GM18867 (cell line): Measurements from ENCODE around the gene PURB.
"Not testable (repeated sequence)": the region's sequence is repeated elsewhere in the genome, so short reads cannot be mapped to it uniquely, and the experiment has no call there.

ENCODE experiments used
- ATAC-seq: cut with Tn5 transposase; IDR thresholded peaks from one replicate; pipeline ENCODE4 v1.9.1; 2021; ENCODE audit warnings: mild to moderate bottlenecking, moderate library complexity; ENCODE audit not compliant: unreplicated experiment

PURB gene

GRCh38 chr7:44893710-44894234 is 8.4 kb upstream of the PURB start:
- no peak for ATAC-seq

DNA sequence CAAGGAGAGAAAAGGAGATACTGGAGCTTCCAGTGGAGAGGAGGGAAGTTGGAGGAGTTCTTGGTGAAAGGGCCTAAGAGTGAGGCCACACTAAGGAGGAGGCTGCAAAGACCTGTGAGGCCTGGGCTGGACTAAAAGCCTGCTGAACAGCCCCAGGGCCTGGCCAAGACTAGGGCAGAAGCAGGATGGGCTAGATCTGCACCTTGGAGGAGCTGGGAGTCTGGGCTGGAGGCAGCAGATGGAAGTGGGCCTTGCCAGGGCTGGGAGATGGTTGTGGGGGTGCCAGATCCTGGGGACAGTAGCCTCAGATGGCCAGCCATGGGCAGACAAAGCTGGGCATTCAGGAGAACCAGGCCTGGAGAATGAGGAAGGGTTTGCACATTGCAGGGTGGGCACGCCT is 6.5 kb upstream of the PURB start:
- ATAC-seq: no peak

- ATAC-seq: no peak
Observed at GRCh38 chr7:44891372-44891771, 6.0 kb upstream of the PURB start.

DNA sequence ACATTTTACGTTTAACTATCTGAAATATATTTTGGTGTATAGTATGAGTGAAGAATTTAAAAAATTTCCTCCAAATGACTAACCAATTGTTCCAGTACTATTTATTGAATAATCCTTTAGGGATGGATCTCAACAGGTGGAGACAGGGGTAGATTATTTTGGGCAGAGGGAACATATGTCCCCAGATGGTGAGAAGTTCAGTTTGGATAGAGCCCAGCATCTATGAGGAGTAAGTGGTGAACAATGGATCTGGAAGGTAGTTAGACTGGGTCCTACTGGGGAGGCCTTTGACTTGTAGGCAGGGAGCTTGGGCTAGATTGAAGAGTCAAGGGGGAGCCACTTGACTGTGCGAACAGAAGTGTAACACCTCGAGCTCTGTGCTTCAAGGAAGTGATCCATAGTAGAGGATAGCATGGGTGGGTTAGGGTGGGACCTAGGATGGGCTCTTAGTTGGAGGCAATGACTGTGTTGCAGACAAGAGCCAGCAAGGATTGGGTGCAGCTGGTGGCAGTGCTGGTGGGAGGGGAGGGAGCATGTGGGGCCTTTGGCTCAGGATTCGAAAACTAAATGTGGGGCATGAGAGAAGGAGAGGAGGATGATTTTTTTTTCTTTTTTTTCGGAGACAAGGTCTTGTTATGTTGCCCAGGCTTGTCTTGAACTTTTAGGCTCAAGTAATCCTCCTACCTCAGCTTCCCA is 3.9 kb upstream of the PURB start:
- ATAC-seq: no peak

DNA sequence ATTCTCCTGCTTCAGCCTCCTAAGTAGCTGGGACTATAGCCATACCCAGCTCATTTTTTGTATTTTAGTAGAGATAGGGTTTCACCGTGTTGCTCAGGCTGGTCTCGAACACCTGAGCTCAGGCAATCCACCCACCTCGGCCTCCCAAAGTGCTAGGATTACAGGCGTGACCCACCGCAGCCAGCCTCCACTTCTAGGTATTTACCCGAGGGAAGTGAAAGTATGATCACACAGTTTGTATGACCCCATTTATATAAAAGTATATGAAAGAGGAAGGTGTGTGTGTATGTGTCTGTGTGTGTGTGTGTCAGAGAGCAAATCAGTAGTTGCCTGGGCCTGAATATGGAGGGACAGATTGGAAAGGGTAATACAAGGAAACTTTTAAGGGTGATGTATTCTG is 2.0 kb upstream of the PURB start:
- no peak for ATAC-seq

GRCh38 chr7:44884621-44885393 is 523 bp downstream of the PURB start:
- ATAC-seq: peak; percentile 24

DNA sequence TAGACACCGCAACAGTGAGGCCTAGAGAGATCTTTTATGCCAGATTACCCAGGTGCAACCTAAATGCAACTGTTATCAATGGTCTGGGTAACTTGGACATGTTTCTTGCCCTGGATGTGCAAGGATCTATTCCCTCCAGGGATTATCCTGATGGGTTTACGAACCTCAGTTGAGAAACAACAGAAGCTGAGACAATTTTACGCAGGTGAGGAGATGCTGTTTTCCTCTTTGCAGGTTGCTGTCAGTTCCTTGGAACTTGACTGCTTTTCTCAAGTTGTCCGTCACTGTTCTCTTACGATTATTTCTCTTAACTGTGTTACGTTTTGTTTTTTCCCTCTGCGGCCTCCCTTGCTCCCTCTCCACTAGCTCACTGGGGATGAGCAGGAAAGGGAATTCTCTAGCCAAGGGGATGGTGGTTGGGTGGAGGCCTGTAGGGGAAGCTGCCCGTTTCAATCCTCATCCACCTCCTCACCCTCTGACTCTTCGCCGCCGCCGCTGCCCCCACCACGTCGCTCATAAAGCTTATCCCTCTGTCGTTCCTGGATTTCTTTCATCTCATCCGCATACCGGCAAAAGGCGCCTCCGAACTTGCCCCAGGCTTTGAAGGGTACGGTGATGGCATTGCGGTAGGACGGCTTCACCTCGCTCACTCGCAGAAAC is 1.2 kb downstream of the PURB start:
- no peak for ATAC-seq

GRCh38 chr7:44882899-44883298 is 2.4 kb downstream of the PURB start:
- no peak for ATAC-seq

DNA sequence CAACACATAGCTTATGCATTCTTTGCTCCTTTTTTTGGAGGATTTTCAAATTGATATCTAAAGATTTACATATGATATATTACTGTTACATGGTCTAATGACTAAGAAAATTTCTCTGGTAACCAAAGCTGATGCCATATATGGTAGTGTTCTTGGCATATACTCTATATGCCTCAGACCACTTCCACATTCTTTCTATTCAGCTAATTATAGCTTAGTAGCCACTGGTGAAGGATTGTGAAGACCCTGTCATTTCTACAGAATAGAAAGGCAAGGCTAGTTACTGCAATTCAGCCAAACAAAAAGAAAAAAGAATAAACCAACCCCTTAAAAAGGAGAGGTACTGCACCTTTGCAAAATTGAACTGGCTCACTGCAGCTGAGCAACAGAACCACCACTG is 3.7 kb downstream of the PURB start:
- ATAC-seq: no peak

GRCh38 chr7:44881066-44881600 is 4.2 kb downstream of the PURB start:
- ATAC-seq: no peak

DNA sequence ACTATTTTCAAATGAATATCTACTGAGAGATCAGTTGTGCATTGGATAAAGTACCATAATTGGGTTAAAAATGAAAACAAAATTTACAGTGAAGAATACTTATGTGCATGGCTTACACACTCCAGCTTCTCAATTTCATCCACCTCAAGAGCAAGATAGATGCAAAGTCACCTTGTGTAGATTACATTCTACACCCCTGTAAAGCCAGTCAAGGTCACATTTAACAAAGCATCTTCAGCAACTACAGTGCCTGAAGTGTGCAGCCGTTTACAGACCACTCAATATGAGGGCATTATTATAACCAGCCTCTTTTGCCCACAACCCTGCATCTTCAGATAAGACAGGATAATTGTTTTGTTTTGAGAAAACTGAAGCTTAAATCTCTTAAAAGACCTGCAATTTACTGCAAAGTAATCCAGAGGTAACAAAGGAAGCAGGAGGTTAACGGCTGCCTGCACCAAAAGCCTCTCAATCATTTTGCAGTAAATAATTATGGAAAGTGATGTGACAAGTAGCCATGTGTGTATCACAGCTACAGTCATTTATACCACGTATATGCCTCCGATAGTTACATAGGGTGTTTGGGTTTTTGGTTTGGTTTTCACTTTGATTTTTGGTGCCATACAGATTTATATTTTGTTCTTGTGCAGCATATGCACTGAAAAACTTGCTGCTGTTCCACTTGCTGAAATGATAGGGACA is 4.9 kb downstream of the PURB start:
- ATAC-seq: no peak

DNA sequence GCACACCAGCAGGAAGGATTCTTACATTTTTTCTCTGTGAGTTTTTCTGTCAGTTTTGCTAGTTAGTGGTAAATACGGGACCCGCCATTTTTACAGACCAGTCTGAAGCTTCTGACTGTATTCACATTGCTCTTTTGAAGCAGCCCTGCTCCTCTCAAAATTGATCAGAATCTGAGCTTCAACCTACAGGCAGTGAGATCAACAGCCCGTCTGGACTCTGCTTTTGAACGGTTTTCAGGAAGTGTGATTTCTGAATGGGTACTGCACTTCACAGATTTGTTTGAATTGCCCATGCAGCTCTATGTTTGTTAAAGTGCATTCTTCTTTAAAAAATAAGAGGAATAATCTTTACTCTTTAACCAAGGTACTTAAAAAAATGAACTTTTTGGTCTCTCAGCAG is 8.9 kb downstream of the PURB start:
- ATAC-seq: no peak

DNA sequence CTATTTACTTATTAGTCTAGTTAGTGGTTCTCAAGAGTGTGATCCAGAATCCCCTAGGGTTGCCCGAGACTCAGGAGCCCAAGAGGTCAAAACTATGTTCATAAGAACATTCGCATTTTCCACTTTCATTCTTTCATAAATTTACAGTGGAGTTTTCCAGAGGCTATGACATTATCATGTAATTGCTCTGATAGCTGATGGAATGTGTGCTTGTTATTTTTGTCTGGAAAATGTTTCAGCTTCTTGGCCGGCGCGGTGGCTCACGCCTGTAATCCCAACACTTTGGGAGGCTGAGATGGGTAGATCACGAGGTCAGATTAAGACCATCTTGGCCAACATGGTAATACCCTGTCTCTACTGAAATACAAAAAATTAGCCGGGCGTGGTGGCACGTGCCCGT is 10.1 kb downstream of the PURB start:
- ATAC-seq: no peak

DNA sequence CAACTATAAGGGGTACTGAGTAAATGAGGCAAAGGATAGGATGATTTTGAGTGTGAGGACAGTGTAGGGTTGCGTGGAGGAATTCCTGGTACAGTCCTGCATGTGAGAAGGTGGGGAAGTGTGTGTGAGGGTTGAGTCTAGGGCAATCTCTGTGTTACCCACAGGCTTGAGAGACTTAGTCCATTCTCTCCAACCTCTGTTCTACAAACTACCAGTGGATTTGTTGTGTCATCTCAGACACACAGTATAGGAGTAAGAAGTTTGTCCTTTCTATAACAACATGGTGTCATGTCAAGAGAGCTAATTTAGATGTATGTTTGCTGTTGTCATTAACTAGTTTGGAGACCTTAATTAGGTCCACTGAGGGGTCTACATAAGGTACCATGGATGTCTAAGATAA is 12.5 kb downstream of the PURB start:
- ATAC-seq: no peak

DNA sequence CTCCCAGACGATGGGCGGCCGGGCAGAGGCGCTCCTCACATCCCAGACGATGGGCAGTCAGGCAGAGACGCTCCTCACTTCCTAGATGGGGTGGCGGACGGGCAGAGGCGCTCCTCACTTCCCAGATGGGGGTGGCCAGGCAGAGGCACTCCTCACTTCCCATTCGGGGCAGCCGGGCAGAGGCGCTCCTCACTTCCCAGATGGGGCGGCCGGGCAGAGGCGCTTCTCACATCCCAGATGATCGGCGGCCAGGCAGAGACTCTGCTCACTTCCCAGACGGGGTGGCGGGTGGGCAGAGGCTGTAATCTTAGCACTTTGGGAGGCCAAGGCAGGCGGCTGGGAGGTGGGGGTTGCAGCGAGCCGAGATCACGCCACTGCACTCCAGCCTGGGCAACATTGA is 13.4 kb downstream of the PURB start:
- ATAC-seq: not testable (repeated sequence)

GRCh38 chr7:44870780-44871179 is 14.6 kb downstream of the PURB start:
- not testable (repeated sequence) for ATAC-seq

- not testable (repeated sequence) for ATAC-seq
Observed at GRCh38 chr7:44870336-44870735, 15.0 kb downstream of the PURB start.

DNA sequence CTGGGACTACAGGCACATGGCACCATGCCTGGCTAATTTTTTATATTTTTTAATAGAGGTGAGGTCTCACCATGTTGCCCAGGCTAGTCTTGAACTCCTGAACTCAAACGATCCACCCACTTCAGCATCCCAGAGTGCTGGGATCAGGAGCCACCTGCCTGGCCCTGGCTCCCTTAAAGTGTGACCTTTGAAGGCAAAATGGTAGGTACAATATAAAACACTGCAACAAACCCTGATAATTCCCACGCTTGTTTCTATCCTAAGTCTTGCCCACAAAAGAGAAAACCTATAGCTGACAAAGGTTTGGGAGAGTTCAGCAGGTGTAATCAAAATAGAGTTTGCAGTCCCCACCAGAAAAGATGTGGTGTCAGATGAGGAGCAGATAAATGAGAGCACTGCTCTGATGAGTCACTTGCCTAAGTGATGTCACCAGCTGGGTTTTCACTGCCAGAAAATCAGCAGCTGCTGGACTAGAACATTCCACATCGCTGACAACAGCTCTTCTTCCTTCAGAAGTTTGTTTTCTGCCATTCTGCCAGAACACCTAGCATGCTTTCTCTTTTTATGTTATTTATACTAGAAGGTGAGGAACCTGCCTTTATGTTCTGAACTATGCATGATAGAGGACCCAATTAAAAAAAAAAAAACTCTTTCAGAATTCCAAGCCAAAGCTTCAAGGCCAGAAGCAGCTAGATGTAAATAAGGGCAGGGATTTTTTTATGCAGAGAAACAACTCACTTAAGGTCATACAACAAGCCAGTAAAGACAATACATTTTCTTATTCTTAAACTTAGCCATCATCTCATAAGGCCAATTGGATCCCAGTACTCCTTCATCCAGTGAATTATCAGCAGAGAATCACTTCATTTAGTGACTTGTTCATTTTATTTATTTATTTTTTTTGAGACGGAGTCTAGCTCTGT is 18.0 kb downstream of the PURB start:
- ATAC-seq: no peak

DNA sequence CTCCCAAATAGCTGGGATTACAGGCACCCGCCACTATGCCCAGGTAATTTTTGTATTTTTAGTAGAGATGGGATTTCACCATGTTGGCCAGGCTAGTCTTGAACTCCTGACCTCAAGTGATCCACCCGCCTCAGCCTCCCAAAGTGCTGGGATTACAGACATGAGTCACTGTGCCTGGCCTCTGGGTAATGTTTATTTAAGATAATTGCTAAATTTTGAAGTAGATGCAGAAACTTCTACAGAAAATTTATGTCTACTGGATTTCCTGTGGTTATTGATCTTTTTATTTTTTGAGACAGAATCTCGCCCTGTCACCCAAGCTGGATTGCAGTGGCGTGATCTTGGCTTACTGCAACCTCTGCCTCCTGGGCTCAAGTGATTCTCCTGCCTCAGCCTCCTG is 23.4 kb downstream of the PURB start:
- not testable (repeated sequence) for ATAC-seq

GRCh38 chr7:44858161-44858560 is 27.2 kb downstream of the PURB start:
- no peak for ATAC-seq
